Effector memory CD8-positive, alpha-beta T cell (primary cell): ENCODE measurements around the gene EVPLL.
"Not testable (repeated sequence)": the region's sequence is repeated elsewhere in the genome, so short reads cannot be mapped to it uniquely, and the experiment has no call there.

Source experiments
- ATAC-seq: fragments of 150-1000 bp; cut with Tn5 transposase; replicated peaks from 2 replicates; pipeline ENCODE4 v1.10.0; 2021; ENCODE audit warnings: mild to moderate bottlenecking, moderate library complexity
- DNase-seq, 3 experiments: peaks; one replicate each; pipeline ENCODE4 v3.0.0; 2021
- H3K27ac Mint-ChIP-seq, 2 donors: one replicate each; pipeline ENCODE4 v1.8.0; 2022; ENCODE audit warnings: mild to moderate bottlenecking in 2 of 2, mixed read lengths in 2 of 2, moderate library complexity in 2 of 2
- H3K27me3 Mint-ChIP-seq, 2 donors: one replicate each; pipeline ENCODE4 v1.8.0; 2022; ENCODE audit warnings: mixed read lengths in 2 of 2
- H3K36me3 Mint-ChIP-seq: one replicate; pipeline ENCODE4 v1.8.0; 2022; ENCODE audit warnings: mild to moderate bottlenecking, moderate library complexity, mixed read lengths; ENCODE audit not compliant: insufficient read depth
- H3K4me1 Mint-ChIP-seq, 2 donors: one replicate each; pipeline ENCODE4 v1.8.0; 2022; ENCODE audit warnings: low read depth in 2 of 2, mixed read lengths in 2 of 2
- H3K4me3 Mint-ChIP-seq, 2 donors: one replicate each; pipeline ENCODE4 v1.8.0; 2022; ENCODE audit warnings: mild to moderate bottlenecking in 2 of 2, mixed read lengths in 2 of 2, moderate library complexity in 2 of 2
- H3K9me3 Mint-ChIP-seq, 2 donors: one replicate each; pipeline ENCODE4 v1.8.0; 2022; ENCODE audit warnings: mixed read lengths in 2 of 2

EVPLL gene

DNA sequence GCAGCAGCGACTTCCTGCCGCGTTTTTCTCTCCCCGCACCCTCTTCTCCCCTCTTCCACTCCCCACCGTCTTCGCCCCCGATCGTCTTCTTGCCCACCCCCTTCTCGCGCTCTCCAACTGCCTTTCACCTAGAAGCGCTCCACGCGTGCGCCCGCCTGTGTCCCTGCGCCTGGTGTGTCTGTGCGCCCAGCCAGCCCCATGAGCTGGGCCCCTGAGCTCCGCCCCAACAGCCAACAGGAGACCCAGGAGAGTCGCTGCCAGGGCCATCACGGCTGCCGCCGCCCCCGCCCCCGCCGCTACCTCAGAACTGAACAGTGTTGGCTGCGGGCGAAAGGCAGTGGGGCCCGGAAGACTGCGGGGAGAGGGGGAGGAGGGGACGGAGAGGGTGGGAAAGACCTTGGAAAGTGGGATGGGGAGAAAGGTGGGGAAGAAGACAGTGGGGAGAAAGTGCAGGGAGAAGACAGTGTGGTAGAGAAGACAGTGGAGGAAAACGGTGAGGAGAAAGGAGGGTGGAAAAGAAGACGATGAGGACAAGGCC is 34.5 kb downstream of the EVPLL start:
- H3K36me3 Mint-ChIP-seq, DNase-seq, H3K9me3 Mint-ChIP-seq, H3K27me3 Mint-ChIP-seq: not testable (repeated sequence)
- peak overlapping the region; percentile 88 to 95 for H3K27ac Mint-ChIP-seq
- peaks cover 14 to 17% of the 10 kb centered on the region in 2 donors for H3K4me1 Mint-ChIP-seq
- peak; percentile 96 for ATAC-seq
- peak overlapping the region; percentile 85 to 96 for H3K4me3 Mint-ChIP-seq

DNA sequence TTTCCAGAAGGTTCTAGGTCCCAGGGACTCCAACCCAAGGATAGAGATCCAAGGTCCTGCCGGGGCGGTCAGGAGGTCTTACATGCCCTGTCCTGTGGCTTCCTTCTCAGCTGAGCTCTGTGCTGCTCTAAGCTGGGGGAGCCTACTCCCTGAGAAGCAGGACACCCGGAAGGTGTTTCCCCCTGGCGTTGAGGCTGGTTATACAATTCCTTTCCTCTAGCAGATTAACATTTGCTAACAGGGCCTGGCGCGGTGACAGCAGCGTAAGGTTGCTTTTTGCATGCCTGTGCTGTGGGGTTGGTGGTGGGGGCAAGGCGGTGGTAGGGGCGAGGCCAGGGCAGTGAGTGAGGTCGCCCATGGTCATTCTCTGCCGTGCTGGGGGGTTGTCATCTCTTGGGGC is 43.9 kb downstream of the EVPLL start:
- not testable (repeated sequence) for H3K27ac Mint-ChIP-seq, H3K36me3 Mint-ChIP-seq, H3K27me3 Mint-ChIP-seq, H3K9me3 Mint-ChIP-seq, DNase-seq, ATAC-seq, H3K4me1 Mint-ChIP-seq, H3K4me3 Mint-ChIP-seq

DNA sequence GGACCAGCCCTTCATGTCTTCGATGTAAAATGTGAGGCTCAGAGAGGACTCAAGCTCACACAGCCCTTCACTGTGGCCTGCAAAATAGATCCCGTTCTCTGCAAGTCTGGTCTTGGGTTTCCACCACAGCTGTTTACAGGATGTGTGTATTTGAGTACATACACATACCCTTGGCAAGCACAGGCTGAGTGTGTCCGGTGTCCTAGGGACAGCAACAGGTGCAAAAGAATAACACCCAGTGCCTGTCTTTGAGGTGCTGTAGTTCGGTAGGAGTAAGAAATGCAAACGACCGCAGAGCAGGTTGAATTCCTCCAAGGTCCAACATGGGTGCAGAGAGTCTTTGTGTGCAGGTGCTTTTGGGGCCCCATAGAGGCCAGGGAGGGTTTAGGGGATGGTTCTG is 44.9 kb downstream of the EVPLL start:
- H3K27me3 Mint-ChIP-seq, H3K27ac Mint-ChIP-seq, H3K36me3 Mint-ChIP-seq, DNase-seq, H3K4me3 Mint-ChIP-seq, H3K4me1 Mint-ChIP-seq, ATAC-seq, H3K9me3 Mint-ChIP-seq: not testable (repeated sequence)

GRCh38 chr17:18423015-18423414 is 45.4 kb downstream of the EVPLL start:
- DNase-seq, H3K4me1 Mint-ChIP-seq, H3K9me3 Mint-ChIP-seq, H3K27ac Mint-ChIP-seq, H3K36me3 Mint-ChIP-seq, ATAC-seq, H3K27me3 Mint-ChIP-seq, H3K4me3 Mint-ChIP-seq: not testable (repeated sequence)

GRCh38 chr17:18425593-18425992 is 48.0 kb downstream of the EVPLL start:
- not testable (repeated sequence) for H3K4me1 Mint-ChIP-seq, DNase-seq, H3K36me3 Mint-ChIP-seq, H3K9me3 Mint-ChIP-seq, H3K27ac Mint-ChIP-seq, H3K4me3 Mint-ChIP-seq, H3K27me3 Mint-ChIP-seq, ATAC-seq

- not testable (repeated sequence) for H3K9me3 Mint-ChIP-seq, H3K27ac Mint-ChIP-seq, H3K27me3 Mint-ChIP-seq, H3K4me3 Mint-ChIP-seq, DNase-seq, H3K4me1 Mint-ChIP-seq, ATAC-seq, H3K36me3 Mint-ChIP-seq
Measured at GRCh38 chr17:18426639-18427038, 49.1 kb downstream of the EVPLL start.

- not testable (repeated sequence) for H3K27me3 Mint-ChIP-seq, H3K27ac Mint-ChIP-seq, H3K4me3 Mint-ChIP-seq, H3K36me3 Mint-ChIP-seq, H3K4me1 Mint-ChIP-seq, H3K9me3 Mint-ChIP-seq, DNase-seq, ATAC-seq
Measured at GRCh38 chr17:18432206-18432605, 54.6 kb downstream of the EVPLL start.
